D721Med (cell line): ENCODE results near the gene DET1.

ENCODE experiments used
- DNase-seq: peaks from one replicate; pipeline ENCODE4 v3.0.0; 2011; ENCODE audit warnings: low spot score; ENCODE audit not compliant: insufficient read length
- FAIRE-seq: peaks from 2 replicates; lab custom pipeline; 2011; peaks lifted over from hg19 to GRCh38; lab: Jason Lieb, UNC
- TF ChIP-seq, protein P1 (sequence below): IDR thresholded peaks from 2 replicates; pipeline ENCODE4 v1.5.1; 2012; ENCODE audit warnings: mild to moderate bottlenecking, control low read depth; ENCODE audit not compliant: insufficient read depth; ENCODE audit errors: missing control alignments

Gene DET1

DNA sequence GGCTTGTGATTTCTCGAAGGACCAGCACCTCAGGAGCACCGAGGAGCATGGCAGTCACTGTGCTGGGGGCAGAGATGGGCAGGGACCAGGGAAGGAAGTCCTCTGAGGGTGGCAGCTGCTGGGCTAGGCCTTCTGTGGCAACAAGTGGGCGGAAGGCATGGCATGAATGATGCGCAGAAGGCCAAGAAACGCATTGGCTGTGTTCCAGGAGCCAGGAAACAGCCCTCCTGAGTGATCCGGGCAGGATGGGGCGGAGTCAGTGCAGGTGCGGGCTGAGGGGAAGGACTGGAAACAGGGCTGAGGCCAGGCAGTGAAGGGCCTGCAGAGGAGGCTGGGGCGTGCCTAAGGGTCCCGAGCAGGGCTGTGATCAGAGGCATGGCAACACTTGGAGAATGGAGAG lies 55.3 kb downstream of the DET1 start:
- DNase-seq (no peak), FAIRE-seq (no peak)
- TF ChIP-seq, protein P1, sequence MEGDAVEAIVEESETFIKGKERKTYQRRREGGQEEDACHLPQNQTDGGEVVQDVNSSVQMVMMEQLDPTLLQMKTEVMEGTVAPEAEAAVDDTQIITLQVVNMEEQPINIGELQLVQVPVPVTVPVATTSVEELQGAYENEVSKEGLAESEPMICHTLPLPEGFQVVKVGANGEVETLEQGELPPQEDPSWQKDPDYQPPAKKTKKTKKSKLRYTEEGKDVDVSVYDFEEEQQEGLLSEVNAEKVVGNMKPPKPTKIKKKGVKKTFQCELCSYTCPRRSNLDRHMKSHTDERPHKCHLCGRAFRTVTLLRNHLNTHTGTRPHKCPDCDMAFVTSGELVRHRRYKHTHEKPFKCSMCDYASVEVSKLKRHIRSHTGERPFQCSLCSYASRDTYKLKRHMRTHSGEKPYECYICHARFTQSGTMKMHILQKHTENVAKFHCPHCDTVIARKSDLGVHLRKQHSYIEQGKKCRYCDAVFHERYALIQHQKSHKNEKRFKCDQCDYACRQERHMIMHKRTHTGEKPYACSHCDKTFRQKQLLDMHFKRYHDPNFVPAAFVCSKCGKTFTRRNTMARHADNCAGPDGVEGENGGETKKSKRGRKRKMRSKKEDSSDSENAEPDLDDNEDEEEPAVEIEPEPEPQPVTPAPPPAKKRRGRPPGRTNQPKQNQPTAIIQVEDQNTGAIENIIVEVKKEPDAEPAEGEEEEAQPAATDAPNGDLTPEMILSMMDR, result no peak

DNA sequence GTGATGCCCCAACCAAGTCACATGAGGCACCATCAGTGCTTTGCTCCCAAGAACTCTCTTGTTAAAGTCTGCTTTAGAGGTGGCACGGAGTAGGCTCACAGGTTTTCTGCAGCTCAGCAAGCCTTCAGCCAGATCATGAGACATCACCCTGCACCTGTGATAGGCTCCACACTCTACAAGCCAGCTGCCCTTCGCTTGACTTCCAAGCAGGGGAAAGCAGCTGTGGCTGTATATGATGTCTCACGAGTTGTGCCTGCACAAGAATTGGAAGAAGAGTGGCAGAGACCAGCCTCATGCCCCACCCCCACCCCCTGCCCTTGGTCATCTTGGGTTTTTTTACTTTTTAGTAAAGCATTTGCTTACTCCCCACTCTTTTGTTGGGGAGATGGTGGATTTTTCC lies 56.4 kb downstream of the DET1 start:
- TF ChIP-seq, protein P1, result no peak
- no peak for FAIRE-seq
- no peak for DNase-seq

DNA sequence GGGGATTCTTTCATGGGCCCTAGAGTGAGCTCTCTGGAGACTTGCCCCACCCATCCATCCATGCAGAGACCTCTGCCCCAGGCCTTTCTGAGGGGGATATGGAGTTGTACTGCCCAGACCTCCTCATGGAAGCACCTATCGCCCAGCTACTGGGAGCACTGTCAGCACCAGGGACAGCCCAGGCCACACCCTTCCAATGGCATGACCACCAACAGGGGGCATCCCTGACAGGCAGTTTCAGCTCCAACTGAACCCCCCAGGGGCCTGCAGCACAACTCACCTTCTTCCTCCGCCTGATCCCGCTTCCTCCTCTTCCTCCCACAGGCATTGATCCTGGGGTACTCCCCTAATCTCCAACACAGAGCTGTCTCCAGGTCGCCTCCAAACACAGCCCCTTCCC lies 57.2 kb downstream of the DET1 start:
- DNase-seq (no peak), FAIRE-seq (no peak)
- TF ChIP-seq, protein P1, result no peak

DNA sequence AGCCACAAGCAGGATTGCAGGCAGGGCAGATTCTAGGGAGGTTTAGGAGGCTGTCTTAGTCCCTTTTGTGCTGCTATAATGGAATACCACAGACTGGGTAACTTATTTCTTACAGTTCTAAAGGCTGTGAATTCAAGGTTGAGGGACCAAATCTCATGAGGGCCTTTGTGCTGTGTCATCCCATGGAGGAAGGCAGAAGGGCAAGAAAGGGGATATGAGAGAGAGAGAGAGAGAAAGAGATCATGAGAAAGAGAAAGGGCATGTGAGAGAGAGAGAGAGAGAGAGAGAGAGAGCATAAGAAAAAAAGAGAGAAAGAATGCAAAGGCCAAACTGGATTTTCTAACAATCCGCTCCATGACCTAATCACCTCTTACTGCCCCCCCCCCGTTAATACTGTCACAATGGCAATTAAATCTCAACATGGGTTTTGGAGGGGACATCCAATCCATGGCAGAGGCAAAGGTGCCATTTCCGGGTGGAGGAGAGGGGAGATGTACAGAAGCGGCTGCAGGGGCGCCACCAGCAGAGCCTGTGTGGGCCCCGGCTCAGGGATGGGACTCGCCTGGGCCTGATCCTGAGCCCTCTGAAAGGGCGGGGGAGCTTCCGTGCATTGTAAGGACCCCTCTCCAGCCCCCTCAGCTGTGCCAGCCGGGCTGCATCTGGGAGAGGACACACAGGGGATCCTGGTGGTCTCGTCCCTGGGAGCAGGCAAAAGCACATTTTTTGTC lies 58.5 kb downstream of the DET1 start:
- FAIRE-seq (no peak), DNase-seq (no peak)
- TF ChIP-seq, protein P1, result no peak

DNA sequence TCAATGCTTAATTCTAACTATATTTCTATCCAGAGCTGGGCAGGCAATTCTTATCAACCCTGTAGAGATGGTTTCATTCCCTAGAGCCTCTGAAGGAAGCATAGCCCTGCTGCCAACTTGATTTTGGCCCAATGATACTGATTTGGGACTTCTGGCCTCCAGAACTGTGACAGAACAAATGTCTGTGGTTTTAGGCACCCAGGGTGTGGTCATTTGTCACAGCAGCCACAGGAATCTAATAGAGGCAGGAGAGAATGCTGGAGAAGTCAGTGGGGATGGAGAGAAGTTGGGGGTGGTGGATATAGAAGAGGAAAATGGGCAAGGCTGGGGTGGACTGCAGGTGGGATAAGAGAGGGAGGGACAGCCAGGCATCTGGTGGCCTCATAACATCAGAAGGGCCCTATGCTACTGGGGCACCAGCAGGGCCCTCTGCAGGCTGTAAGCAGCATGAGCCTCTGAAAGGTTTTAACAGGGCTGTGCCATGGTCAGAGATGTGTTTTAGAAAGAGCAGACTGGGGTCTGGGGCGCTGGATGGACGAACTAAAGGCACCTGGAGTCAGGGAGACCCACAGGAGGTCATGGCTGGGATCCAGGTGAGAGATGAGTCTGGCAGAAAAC lies 59.2 kb downstream of the DET1 start:
- FAIRE-seq (no peak), DNase-seq (no peak)
- TF ChIP-seq, protein P1, result no peak

DNA sequence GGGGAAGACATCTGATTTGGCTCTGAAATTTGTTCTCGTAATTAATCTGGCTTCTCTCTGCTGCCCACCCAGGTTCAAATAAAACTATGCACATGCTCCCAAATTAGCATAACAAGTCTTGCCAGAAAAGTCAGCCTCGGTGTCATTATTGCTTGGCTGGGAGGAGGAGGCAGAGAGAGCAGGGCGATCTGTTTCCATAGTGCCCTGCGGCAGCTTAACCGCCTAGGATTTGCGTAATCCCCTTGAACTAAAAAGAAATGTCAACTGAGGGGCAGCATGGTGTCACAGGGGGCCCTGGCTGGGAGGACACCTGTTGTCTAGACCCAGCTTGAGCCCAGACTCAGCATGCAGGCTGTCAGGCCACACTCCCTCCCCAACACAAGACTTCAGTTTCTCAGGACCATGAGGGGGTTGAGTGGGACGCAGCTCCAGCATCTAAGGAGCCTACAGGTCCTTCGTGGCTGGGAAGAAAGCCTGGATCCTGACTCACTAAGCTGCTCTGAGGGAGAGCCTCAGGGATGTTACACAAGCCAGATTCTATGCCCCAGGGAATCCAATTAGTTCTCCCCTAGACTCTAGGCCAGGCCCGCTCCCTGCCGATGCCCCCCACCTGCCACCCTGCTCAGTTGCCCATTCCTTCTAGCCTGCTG lies 61.7 kb downstream of the DET1 start:
- FAIRE-seq, result peak; percentile 91
- DNase-seq, result peak; percentile 79
- TF ChIP-seq, protein P1, result no peak
